H1 (cell line): ENCODE data around the gene FAM76B. TPM values are rescaled to one million over a fixed set of nuclear protein-coding genes. Genes with fewer than 3 reads are reported as not detected.

ENCODE experiments used
- CHD7 ChIP-seq: fragments of 300-600 bp; sonication (generic); IDR thresholded peaks from 2 replicates; pipeline ENCODE4 v1.7.1; 2012; ENCODE audit warnings: low read length, moderate library complexity, mild to moderate bottlenecking, inconsistent platforms; ENCODE audit not compliant: insufficient replicate concordance
- GTF2F1 ChIP-seq: IDR thresholded peaks from 2 replicates; pipeline ENCODE4 v1.6.1; 2012; ENCODE audit warnings: low read depth, low read length, improper control_type of control experiment, borderline replicate concordance
- NRF1 ChIP-seq: IDR thresholded peaks from 2 replicates; pipeline ENCODE4 v1.6.1; 2011; ENCODE audit warnings: mild to moderate bottlenecking, low read depth, low read length, improper control_type of control experiment
- TAF7 ChIP-seq: optimal IDR thresholded peaks from 2 replicates; pipeline ENCODE3; 2011; ENCODE audit warnings: low read depth, mild to moderate bottlenecking, inconsistent platforms, low read length, moderate library complexity, borderline replicate concordance
- polyA plus RNA-seq, 7 experiments: library from polyadenylated mRNA; depleted of rRNA in 3 of 7; stranded (reverse) in 5 of 7; unstranded in 2 of 7; fragments of >200 nt in 5 of 7; fragments of 200-250 nt in 2 of 7; gene quantifications; 1 replicate in 5 of 7; 2 replicates in 1 of 7; 4 replicates in 1 of 7; pipeline versions ENCODE4 v1.2.1 to v1.2.3, GENCODE V29; 2011 to 2013; ENCODE audit warnings: missing spikeins in 2 of 7, mixed read lengths in 2 of 7
- total RNA-seq: library from RNA; stranded (reverse); fragmentation: NEBNext Ultra II Directional; extraction: Animal tissue kit (Norgen Biotek cat#: 25700); gene quantifications from 2 replicates; pipeline ENCODE4 v1.2.1, GENCODE V29; 2021

FAM76B gene
- total and polyA plus RNA-seq, 2 of the 8 experiments (the other 6 are each of a cell fraction or from before 2014, with no cell fraction given), result 11.0 to 22.3 TPM

GRCh38 chr11:95723361-95723942 lies 66.1 kb downstream of the FAM76B start (continued):
- TF ChIP-seq CHD7 (no peak), TAF7 (no peak), GTF2F1 (no peak), NRF1 (no peak)
- TF ChIP-seq, all 59 proteins: peak for 0
